ENCODE measurements around the gene POPDC2.

The POPDC2 gene

GRCh38 chr3:119657887-119658702 lies 2.3 kb downstream of the POPDC2 start:
- Histone ChIP-seq H3K9ac (no peak overlapping the region), H2AFZ (no peak overlapping the region), H3K9me3 (ENCODE audit: control insufficient read depth, low read length) (no peaks in the 10 kb centered on the region), H3K4me3 (ENCODE audit: low read depth, low read length) (no peak overlapping the region), H3K27me3 (ENCODE audit: control insufficient read depth, insufficient read depth, low read length) (no peaks in the 10 kb centered on the region), H3K27ac (no peak overlapping the region), H3K36me3 (ENCODE audit: control insufficient read depth, insufficient read depth, low read length) (peaks cover 2% of the 10 kb centered on the region), H3K79me2 (no peaks in the 10 kb centered on the region), H3K4me1 (peaks cover 21% of the 10 kb centered on the region), H3K4me2 (ENCODE audit: low read length) (no peak overlapping the region)
- no peak for TF ChIP-seq CTCF (IDR thresholded peaks at IDR 0.05)

- peaks cover 2% of the 10 kb centered on the region for H3K36me3 ChIP-seq (ENCODE audit: control insufficient read depth, insufficient read depth, low read length)
- no peaks in the 10 kb centered on the region for H3K79me2 ChIP-seq
- H3K4me2 ChIP-seq (ENCODE audit: low read length) = no peak overlapping the region
- peaks cover 3% of the 10 kb centered on the region for H3K4me1 ChIP-seq
- H2AFZ ChIP-seq = no peak overlapping the region
- H3K9me3 ChIP-seq (ENCODE audit: control insufficient read depth, low read length) = no peaks in the 10 kb centered on the region
- no peak overlapping the region for H3K4me3 ChIP-seq (ENCODE audit: low read depth, low read length)
- TF ChIP-seq CTCF (IDR thresholded peaks at IDR 0.05) = no peak
- no peak overlapping the region for H3K27ac ChIP-seq
- H3K27me3 ChIP-seq (ENCODE audit: control insufficient read depth, insufficient read depth, low read length) = no peaks in the 10 kb centered on the region
- H3K9ac ChIP-seq = no peak overlapping the region
Observed at GRCh38 chr3:119653876-119654275, 6.5 kb downstream of the POPDC2 start.

- Histone ChIP-seq H3K27me3 (ENCODE audit: control insufficient read depth, insufficient read depth, low read length) (no peaks in the 10 kb centered on the region), H3K9ac (no peak overlapping the region), H3K4me3 (ENCODE audit: low read depth, low read length) (no peak overlapping the region), H3K4me1 (peaks cover 12% of the 10 kb centered on the region), H2AFZ (no peak overlapping the region), H3K79me2 (no peaks in the 10 kb centered on the region), H3K4me2 (ENCODE audit: low read length) (no peak overlapping the region), H3K9me3 (ENCODE audit: control insufficient read depth, low read length) (no peaks in the 10 kb centered on the region), H3K27ac (peak overlapping the region; percentile 56), H3K36me3 (ENCODE audit: control insufficient read depth, insufficient read depth, low read length) (peaks cover 2% of the 10 kb centered on the region)
- TF ChIP-seq CTCF (IDR thresholded peaks at IDR 0.05) = no peak
Observed at GRCh38 chr3:119652306-119653033, 7.9 kb downstream of the POPDC2 start.

- H3K4me2 ChIP-seq (ENCODE audit: low read length) = no peak overlapping the region
- H3K4me3 ChIP-seq (ENCODE audit: low read depth, low read length) = no peak overlapping the region
- no peak overlapping the region for H3K27ac ChIP-seq
- no peak overlapping the region for H2AFZ ChIP-seq
- H3K36me3 ChIP-seq (ENCODE audit: control insufficient read depth, insufficient read depth, low read length) = no peaks in the 10 kb centered on the region
- H3K9me3 ChIP-seq (ENCODE audit: control insufficient read depth, low read length) = no peaks in the 10 kb centered on the region
- H3K27me3 ChIP-seq (ENCODE audit: control insufficient read depth, insufficient read depth, low read length) = no peaks in the 10 kb centered on the region
- H3K9ac ChIP-seq = no peak overlapping the region
- H3K79me2 ChIP-seq = no peaks in the 10 kb centered on the region
- TF ChIP-seq CTCF (IDR thresholded peaks at IDR 0.05) = no peak
- peaks cover 20% of the 10 kb centered on the region for H3K4me1 ChIP-seq
Observed at GRCh38 chr3:119649761-119650160, 10.6 kb downstream of the POPDC2 start.

All from parathyroid adenoma (tissue), 2 donors.